GM12878 (cell line): ENCODE data around the gene TEF. TPM values are rescaled to one million over a fixed set of nuclear protein-coding genes. Genes with fewer than 3 reads are reported as not detected.

Experiments
- ATAC-seq: fragments of 200-7000 bp; cut with Tn5 transposase; 3 replicates; pipeline ENCODE4 v1.9.1; 2020; ENCODE audit warnings: mild to moderate bottlenecking, moderate library complexity
- BruUV-seq: library from RNA; stranded (reverse); fragments of 400-500 nt; replicated peaks from 2 replicates; lab custom pipeline; 2021; lab: Mats Ljungman, UMichigan
- CTCF ChIA-PET: fragments of 300-600 bp; sonication (Branson Sonifier 250); formaldehyde crosslinking; extraction: SDS; loops from one replicate; lab custom pipeline; 2021; ENCODE audit warnings: inconsistent platforms; lab: Yijun Ruan, JAX
- POLR2A ChIA-PET: fragments of 350-600 bp; formaldehyde crosslinking; extraction: SDS; loops from one replicate; lab custom pipeline; 2021; ENCODE audit warnings: inconsistent platforms; lab: Charles Lee
- RAD21 ChIA-PET: fragments of 300-600 bp; sonication (Branson Sonifier 250); formaldehyde crosslinking; loops from one replicate; lab custom pipeline; 2023; ENCODE audit warnings: antibody characterized with exemption; ENCODE audit not compliant: unreplicated experiment; lab: Charles Lee
- SMC1A ChIA-PET: fragments of 300-600 bp; sonication (Branson Sonifier 250); formaldehyde crosslinking; loops from one replicate; lab custom pipeline; 2023; ENCODE audit not compliant: unreplicated experiment, uncharacterized antibody; lab: Charles Lee
- DNase-seq: peaks from one replicate; pipeline ENCODE4 v3.0.0-alpha.2; 2011; ENCODE audit warnings: low read depth, low spot score
- FAIRE-seq: peaks from 3 replicates; lab custom pipeline; 2011; peaks lifted over from hg19 to GRCh38; lab: Jason Lieb, UNC
- H2AFZ ChIP-seq: 2 replicates; pipeline ENCODE4 v1.6.0; 2011; ENCODE audit warnings: low read depth, low read length, control low read depth; ENCODE audit not compliant: control insufficient read depth
- H3K27ac ChIP-seq: 2 replicates; pipeline ENCODE4 v1.5.1; 2011; ENCODE audit warnings: control low read depth; ENCODE audit not compliant: control insufficient read depth, insufficient read depth
- H3K27me3 ChIP-seq, 2 experiments: replicated peaks in 1 of 2; 2 replicates each; pipeline versions ENCODE4 v1.6.0 to v1.6.1; 2011; ENCODE audit warnings: low read length in 1 of 2; ENCODE audit not compliant: control insufficient read depth in 2 of 2, insufficient read depth in 2 of 2
- H3K36me3 ChIP-seq, 2 experiments: 2 replicates each; pipeline ENCODE4 v1.5.1; 2011; ENCODE audit warnings: low read length in 1 of 2; ENCODE audit not compliant: control insufficient read depth in 2 of 2, insufficient read depth in 2 of 2
- H3K4me1 ChIP-seq: 2 replicates; pipeline ENCODE4 v1.6.1; 2011; ENCODE audit warnings: mild to moderate bottlenecking, low read length, moderate library complexity, mixed read lengths; ENCODE audit not compliant: control insufficient read depth, insufficient read depth
- H3K4me2 ChIP-seq: 2 replicates; pipeline ENCODE4 v1.6.0; 2011; ENCODE audit warnings: control low read depth; ENCODE audit not compliant: control insufficient read depth, insufficient read depth
- H3K4me3 ChIP-seq: fragments of 200-600 bp; sonication (generic); 2 replicates; pipeline ENCODE4 v1.5.1; 2016
- H3K79me2 ChIP-seq: 2 replicates; pipeline ENCODE4 v1.6.0; 2011; ENCODE audit warnings: low read length; ENCODE audit not compliant: control insufficient read depth, insufficient read depth
- H3K9ac ChIP-seq: 2 replicates; pipeline ENCODE4 v1.8.0; 2011; ENCODE audit warnings: low read length, control low read depth, mixed read lengths; ENCODE audit not compliant: control insufficient read depth, insufficient read depth
- H3K9me3 ChIP-seq: replicated peaks from 3 replicates; pipeline ENCODE4 v1.5.1; 2011; ENCODE audit warnings: mild to moderate bottlenecking, low read length; ENCODE audit not compliant: control insufficient read depth, insufficient read depth
- H4K20me1 ChIP-seq: 2 replicates; pipeline ENCODE4 v1.6.0; 2011; ENCODE audit not compliant: control insufficient read depth, insufficient read depth
- EED ChIP-seq: sonication (generic); IDR thresholded peaks from 2 replicates; pipeline ENCODE4 v1.6.1; 2016; ENCODE audit warnings: antibody characterized with exemption, low read depth
- HDGF ChIP-seq: fragments of 450-650 bp; IDR thresholded peaks from 2 replicates; pipeline ENCODE4 v1.6.1; 2016; ENCODE audit warnings: antibody characterized with exemption
- IKZF2 ChIP-seq, 2 experiments: fragments of 450-650 bp; IDR thresholded peaks; 2 replicates each; pipeline ENCODE4 v1.6.1; 2017; ENCODE audit warnings: mild to moderate bottlenecking in 2 of 2, moderate library complexity in 2 of 2
- PAX8 ChIP-seq: fragments of 450-650 bp; IDR thresholded peaks from 2 replicates; pipeline ENCODE4 v1.6.1; 2017; ENCODE audit warnings: mild to moderate bottlenecking, moderate library complexity
- RBBP5 ChIP-seq: fragments of 200-600 bp; sonication (generic); conservative IDR thresholded peaks from 2 replicates; pipeline ENCODE4 v1.6.1; 2016
- SIN3A ChIP-seq: IDR thresholded peaks from 2 replicates; pipeline ENCODE4 v1.6.1; 2012; ENCODE audit warnings: low read depth, low read length, improper control_type of control experiment
- SREBF1 ChIP-seq: IDR thresholded peaks from 2 replicates; pipeline ENCODE4 v1.6.1; 2012; ENCODE audit warnings: mild to moderate bottlenecking, low read length
- STAT1 ChIP-seq: fragments of 450-650 bp; conservative IDR thresholded peaks from 2 replicates; pipeline ENCODE4 v1.6.1; 2014; ENCODE audit warnings: antibody characterized with exemption, mild to moderate bottlenecking
- ZNF274 ChIP-seq: IDR thresholded peaks from one replicate; pipeline ENCODE4 v1.8.0; 2011; ENCODE audit not compliant: insufficient read length, insufficient read depth
- WGBS: methylation state at CpG from one replicate; pipeline ENCODE4 v1.1.6; 2016; ENCODE audit warnings: low lambda C conversion rate; ENCODE audit not compliant: insufficient replicate concordance, insufficient coverage; ENCODE audit errors: missing lambda C conversion rate; 5-methylcytosine and 5-hydroxymethylcytosine counted together
- in situ Hi-C: fragments of 300-500 bp; cut with MboI; formaldehyde crosslinking; loops from 9 replicates; pipeline ENCODE4 v1.14.3; 2018; ENCODE audit warnings: mixed read lengths
- intact Hi-C: fragments of 100-400 bp; cut with micrococcal nuclease; formaldehyde crosslinking; loops from one replicate; pipeline ENCODE4 v1.14.2; 2022; ENCODE audit not compliant: unreplicated experiment
- polyA plus RNA-seq, 11 experiments: library from polyadenylated mRNA; depleted of rRNA in 4 of 11; unstranded in 6 of 11; stranded (reverse) in 5 of 11; fragments of >200 nt; fragmentation: Nextera tagmentation in 4 of 11; fragmentation: Illumina TruSeq in 1 of 11; extraction: Ambion mirVana in 4 of 11; extraction: Trizol in 1 of 11; gene quantifications; 1 replicate in 1 of 11; 2 replicates in 10 of 11; pipeline versions ENCODE4 v1.2.1 to v1.2.3, GENCODE V29; 2011 to 2016; ENCODE audit warnings: inconsistent platforms in 2 of 11, missing spikeins in 2 of 11, low read depth in 1 of 11
- total RNA-seq, 4 experiments: library from RNA; depleted of rRNA in 3 of 4; stranded (reverse); fragments of >200 nt in 3 of 4; fragmentation: Illumina TruSeq in 1 of 4; extraction: Trizol in 1 of 4; gene quantifications; 2 replicates each; pipeline versions ENCODE4 v1.2.1 to v1.2.3, GENCODE V29; 2013 to 2021
- TF ChIP-seq, protein P1 (sequence below): fragments of 450-650 bp; IDR thresholded peaks from 2 replicates; pipeline ENCODE4 v1.6.1; 2018; ENCODE audit warnings: borderline replicate concordance, mild to moderate bottlenecking; ENCODE audit not compliant: partially characterized antibody

Gene TEF
- total and polyA plus RNA-seq, 10 of the 15 experiments (the other 5 are each of a cell fraction or from before 2014, with no cell fraction given) = 0.23 to 4.9 (median 3.2) TPM

GRCh38 chr22:41444360-41445128, 62.8 kb downstream of the TEF start (continued):
- TF ChIP-seq STAT1 (0 out of 2 replicates have a peak, but pooled peaks have one; percentile 22), HDGF (peak; percentile 55; the same call in 1 of the 2 replicates), PAX8 (no peak), SREBF1 (peak; percentile 30; the same call in 1 of the 2 replicates)

DNA sequence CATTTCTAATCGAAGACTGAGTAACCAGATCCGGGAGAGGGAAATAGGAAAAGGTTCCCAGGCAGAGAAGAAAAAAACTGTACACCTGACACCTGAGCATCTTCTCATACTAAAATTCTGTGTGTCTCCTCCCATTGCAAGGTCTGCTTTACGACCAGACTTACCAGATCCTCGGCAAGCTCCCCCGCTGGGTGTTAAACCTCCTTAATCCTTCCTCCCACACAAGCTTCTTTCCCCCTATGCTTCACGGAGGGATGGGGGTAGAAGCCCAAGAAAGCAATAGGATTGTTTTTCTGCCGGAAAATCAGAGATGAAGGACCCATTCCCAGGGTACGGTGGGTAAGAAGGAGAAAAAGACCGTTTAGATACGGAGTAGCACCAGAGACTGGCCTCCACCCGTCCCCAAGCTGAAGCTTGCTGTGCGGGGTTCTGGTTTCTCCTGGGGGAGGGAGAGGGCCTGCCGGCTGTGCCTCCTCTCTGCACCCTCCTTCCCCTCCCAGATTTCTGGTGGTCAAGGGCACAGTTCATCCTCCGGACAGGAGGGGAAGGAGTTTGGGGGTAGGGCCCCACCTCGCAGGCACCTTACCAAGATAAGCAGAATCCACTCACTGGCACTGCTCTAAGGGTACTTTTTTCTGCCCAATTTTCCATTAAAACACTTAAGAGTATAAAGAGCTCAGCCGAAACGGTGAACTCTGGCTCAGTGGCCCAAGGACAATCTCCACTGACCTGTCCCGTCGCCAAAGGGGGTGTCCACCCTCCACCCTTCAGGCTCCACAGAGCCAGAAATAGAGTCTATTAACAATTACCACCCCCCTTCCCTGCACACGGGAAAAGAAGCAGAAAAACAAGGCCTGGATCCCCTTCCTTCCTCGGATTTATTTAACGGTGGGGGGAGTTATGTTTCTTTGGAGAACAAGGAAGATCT, 63.7 kb downstream of the TEF start:
- no peaks in the 10 kb centered on the region for H3K27me3 ChIP-seq
- DNase-seq = no peak
- H3K4me3 ChIP-seq = peak overlapping the region; percentile 86
- TF ChIP-seq ZNF274 (no peak), SIN3A (0 out of 2 replicates have a peak, but pooled peaks have one; percentile 13), RBBP5 (no peak), IKZF2 (IDR thresholded peaks at IDR 0.05) (peak in 1 of 2 experiments; percentile 48; a peak in 1 of 4 replicates), EED (peak; percentile 8; the same call in 1 of the 2 replicates)
- TF ChIP-seq, protein P1, sequence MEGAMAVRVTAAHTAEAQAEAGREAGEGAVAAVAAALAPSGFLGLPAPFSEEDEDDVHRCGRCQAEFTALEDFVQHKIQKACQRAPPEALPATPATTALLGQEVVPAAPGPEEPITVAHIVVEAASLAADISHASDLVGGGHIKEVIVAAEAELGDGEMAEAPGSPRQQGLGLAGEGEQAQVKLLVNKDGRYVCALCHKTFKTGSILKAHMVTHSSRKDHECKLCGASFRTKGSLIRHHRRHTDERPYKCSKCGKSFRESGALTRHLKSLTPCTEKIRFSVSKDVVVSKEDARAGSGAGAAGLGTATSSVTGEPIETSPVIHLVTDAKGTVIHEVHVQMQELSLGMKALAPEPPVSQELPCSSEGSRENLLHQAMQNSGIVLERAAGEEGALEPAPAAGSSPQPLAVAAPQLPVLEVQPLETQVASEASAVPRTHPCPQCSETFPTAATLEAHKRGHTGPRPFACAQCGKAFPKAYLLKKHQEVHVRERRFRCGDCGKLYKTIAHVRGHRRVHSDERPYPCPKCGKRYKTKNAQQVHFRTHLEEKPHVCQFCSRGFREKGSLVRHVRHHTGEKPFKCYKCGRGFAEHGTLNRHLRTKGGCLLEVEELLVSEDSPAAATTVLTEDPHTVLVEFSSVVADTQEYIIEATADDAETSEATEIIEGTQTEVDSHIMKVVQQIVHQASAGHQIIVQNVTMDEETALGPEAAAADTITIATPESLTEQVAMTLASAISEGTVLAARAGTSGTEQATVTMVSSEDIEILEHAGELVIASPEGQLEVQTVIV = no peak
- TF ChIP-seq, all 136 proteins: peak for 3
- CTCF ChIA-PET = interaction anchor here (0.6 to 4.3 kb wide), 10 partner anchors 8 to 159 kb away, joined by 3 to 26 read pairs (median 4); partner anchors contain the start of genes ACO2, PHF5A and RANGAP1
- in situ Hi-C loops = no loop called here
- Histone ChIP-seq H3K79me2 (peaks cover 66% of the 10 kb centered on the region), H3K27ac (peak overlapping the region; percentile 88), H2AFZ (peak overlapping the region; percentile 85; the same call in 1 of the 2 replicates), H3K4me2 (peak overlapping the region; percentile 92), H3K36me3 (peaks cover 0 to 9% of the 10 kb centered on the region in 2 experiments; a peak in 1 of 4 replicates), H3K9me3 (no peaks in the 10 kb centered on the region), H4K20me1 (0 out of 2 replicates have a peak, but pooled peaks cover 4% of the 10 kb centered on the region), H3K4me1 (peaks cover 4% of the 10 kb centered on the region; the same call in 1 of the 2 replicates), H3K9ac (peak overlapping the region; percentile 88)
- intact Hi-C loops = loop anchor here (2.0 to 5.0 kb wide), 2 partner anchors 41 to 57 kb away; no protein-coding TSS in a partner anchor
- SMC1A ChIA-PET = interaction anchor here (0.7 to 3.8 kb wide), 12 partner anchors 18 to 101 kb away, joined by 3 to 18 read pairs (median 4); partner anchors contain the start of genes ACO2 and PHF5A
- BruUV-seq = no TSS peak
- FAIRE-seq (no peak), ATAC-seq (no peak)
- under 1% methylated on average over 22 of the region's 22 CpGs for WGBS
- POLR2A ChIA-PET = interaction anchor here (0.5 to 6.3 kb wide), 18 partner anchors 9 to 222 kb away, joined by 3 to 122 read pairs (median 5); partner anchors contain the start of genes ACO2, DESI1, PHF5A and PMM1
- RAD21 ChIA-PET = interaction anchor here (0.6 to 2.8 kb wide), 14 partner anchors 23 to 1322 kb away, joined by 3 to 22 read pairs (median 6); partner anchors contain the start of genes ACO2, PHF5A and TEF
